Stimulated activated CD8-positive, alpha-beta memory T cell treated with anti-CD3 and anti-CD28 coated beads, Interleukin-4, amount 100 ng/mL, for 4 hours (primary cell): ENCODE results near the gene SELE.
"Not testable (repeated sequence)": the region's sequence is repeated elsewhere in the genome, so short reads cannot be mapped to it uniquely, and the experiment has no call there.

Source experiments
- DNase-seq, 2 donors: peaks; one replicate each; pipeline ENCODE4 v3.0.0-alpha.2; 2020; ENCODE audit warnings: low read depth in 2 of 2, low spot score in 1 of 2

Gene SELE

DNA sequence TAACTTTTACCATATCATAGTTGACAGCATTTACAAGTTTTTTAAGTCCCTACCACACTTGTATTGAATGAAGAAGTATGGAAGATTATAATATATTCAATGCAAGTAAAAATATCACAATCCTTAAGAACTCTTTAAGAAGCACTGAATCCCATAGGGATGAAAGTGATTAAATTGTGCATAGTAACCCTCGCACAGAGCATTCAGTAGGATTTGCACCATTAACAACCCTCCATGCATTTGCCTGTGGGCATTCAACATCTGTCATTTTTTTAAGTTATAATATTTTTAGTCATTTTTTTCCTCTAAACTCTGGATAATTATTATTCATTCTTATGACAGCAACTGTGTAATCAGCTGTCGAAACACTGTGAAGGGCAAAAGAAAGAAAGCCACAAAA lies 10.1 kb downstream of the SELE start:
- no peak for DNase-seq

DNA sequence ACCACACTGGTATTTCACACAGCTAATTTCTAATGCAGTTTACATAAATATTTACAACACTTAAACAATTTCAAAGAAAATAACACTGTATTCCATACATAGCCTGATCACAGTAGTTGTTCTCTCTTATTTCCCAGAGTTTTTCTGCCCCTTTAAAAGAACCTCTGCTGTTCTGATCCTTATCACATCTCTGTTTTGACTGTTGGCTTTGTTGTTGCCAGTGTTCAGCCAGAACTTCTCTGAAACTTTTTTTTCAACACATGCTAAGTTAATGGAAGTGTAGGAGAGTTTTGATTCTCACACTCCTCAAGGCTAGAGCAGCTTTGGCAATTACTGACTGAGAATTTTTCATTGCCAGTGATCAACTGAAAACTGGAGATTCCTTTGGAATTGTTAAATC lies 11.1 kb downstream of the SELE start:
- no peak for DNase-seq

DNA sequence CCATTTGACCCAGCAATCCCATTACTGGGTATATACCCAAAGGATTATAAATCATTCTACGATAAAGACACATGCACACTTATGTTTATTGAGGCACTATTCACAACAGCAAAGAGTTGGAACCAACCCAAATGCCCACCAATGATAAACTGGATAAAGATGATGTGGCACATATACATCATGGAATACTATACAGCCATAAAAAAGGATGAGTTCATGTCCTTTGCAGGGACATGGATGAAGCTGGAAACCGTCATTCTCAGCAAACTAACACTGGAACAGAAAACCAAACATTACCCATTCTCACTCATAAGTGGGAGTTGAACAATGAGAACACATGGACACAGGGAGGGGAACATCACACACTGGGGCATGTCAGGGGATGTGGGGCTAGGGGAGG lies 18.8 kb downstream of the SELE start:
- DNase-seq: not testable (repeated sequence)

DNA sequence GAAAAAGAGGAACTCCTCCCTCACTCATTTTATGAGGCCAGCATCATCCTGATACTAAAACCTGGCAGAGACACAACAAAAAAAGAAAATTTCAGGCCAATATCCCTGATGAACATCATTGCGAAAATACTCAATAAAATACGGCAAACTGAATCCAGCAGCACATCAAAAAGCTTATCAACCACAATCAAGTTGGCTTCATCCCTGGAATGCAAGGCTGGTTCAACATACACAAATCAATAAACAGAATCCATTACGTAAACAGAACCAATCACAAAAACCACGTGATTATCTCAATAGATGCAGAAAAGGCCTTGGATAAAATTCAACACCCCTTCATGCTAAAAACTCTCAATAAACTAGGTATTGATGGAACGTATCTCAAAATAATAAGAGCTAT lies 20.8 kb downstream of the SELE start:
- not testable (repeated sequence) for DNase-seq

GRCh38 chr1:169712309-169712631 lies 21.6 kb downstream of the SELE start:
- DNase-seq: no peak

GRCh38 chr1:169711469-169712308 lies 22.2 kb downstream of the SELE start, which contains the start of gene SELL:
SELL (minus strand) TSS chr1:169711620; CDS start chr1:169711498, 122 bp downstream.
- DNase-seq: peak in 1 of 2 donors; percentile 46

DNA sequence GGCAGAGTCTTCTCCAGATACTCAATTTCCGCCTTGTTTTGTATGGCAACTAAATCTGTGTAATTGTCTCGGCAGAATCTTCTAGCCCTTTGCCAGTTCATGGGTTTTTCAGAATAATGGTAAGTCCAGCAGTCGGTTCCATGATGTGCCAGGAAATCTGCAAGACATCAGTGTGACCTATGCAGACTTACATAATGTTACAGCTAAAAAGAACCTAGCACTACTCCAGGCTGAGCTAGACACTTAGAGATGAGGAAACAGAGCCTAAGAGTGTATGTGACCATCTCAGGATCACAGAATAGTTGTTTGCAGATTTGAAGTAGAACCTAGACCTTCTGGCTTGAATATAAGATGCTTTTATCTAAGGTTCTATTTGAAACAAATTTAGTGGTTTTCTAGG lies 25.2 kb downstream of the SELE start:
- no peak for DNase-seq

DNA sequence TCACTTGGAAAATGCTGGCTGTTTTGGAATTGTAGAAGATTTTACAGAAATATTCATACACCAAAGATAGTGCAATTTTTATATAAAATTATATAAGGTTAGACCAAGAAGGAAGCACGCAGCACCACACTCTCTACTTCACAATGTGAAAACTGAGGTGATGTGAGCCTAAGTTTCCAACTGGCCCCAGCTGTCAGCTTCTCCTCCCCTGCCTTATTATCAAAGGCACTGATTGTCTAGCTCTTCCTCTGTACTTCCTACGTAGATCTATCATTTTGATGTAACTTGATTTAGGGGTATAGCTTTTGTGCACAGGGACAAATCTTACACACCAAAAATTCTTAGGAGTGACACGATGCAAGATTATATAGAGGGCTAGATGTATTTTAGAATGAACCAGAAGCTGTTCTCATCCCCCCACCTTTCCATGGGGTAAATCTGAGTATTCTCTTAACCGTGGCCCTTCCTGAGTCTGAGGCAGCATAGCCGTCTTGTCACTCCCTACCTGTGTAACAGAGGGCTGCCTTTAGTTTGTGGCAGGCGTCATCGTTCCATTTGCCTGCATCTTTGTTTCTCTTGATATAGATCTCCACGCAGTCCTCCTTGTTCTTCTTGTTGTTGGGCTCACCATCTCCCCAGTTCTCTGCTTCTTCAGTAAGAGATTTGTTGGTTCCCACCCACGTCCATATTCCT lies 25.8 kb downstream of the SELE start:
- DNase-seq: no peak

DNA sequence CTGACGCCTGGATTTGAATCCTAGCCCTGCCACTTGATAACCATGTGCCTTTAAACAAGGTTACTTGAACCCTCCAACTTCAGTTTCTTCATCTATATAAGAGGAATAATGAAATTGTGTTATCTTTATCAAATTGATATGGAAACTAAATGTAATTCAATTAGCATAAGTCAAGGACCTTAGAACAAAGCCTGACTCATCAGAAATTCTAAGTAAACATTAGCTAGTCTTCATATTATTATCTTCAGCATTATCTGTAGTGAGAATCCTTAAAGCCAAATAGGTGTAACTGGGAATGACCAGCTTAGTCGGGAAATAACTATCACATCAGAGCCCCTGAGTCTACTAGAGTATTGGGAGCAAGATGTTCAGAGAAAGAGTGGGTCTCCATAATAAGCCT lies 29.1 kb downstream of the SELE start:
- DNase-seq: no peak

DNA sequence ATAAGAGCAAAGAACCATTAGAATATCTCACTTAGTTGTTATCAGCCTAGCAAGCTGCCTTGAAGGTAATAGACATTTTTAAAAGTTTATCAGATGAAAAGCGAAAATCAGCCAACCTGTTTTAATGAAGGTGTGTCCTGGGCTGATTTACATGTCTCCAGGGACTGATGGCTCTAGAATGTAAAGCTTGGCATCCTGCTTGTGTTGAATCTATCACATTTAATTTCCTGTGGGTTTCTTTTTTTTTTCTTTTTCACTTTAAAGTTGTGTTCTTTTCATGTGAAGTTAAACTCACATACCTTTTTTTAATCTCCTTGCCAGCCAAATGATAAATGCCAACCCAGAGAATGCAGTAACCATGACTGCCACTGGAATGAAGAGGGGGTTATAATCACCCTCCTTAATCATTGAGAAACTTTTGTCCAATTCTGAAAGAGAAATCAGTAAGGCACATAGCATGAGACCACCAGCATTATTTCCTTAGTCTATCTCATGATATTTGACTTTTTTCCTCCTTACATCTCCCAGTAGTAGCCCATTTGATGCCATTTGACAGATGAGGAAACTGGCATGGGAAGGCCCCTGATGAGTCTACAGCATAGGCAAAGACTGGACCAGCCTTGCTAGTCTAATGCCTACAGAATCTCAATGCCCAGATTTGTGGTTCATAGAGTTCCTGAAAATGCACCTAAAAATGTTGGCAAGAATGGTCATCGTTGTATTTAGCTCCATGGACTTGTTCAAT lies 32.4 kb downstream of the SELE start:
- no peak for DNase-seq

- no peak for DNase-seq
Observed at GRCh38 chr1:169699707-169700106, 34.2 kb downstream of the SELE start.

GRCh38 chr1:169698976-169699375 lies 34.9 kb downstream of the SELE start:
- DNase-seq: no peak

- DNase-seq: no peak
Observed at GRCh38 chr1:169697755-169698154, 36.1 kb downstream of the SELE start.

DNA sequence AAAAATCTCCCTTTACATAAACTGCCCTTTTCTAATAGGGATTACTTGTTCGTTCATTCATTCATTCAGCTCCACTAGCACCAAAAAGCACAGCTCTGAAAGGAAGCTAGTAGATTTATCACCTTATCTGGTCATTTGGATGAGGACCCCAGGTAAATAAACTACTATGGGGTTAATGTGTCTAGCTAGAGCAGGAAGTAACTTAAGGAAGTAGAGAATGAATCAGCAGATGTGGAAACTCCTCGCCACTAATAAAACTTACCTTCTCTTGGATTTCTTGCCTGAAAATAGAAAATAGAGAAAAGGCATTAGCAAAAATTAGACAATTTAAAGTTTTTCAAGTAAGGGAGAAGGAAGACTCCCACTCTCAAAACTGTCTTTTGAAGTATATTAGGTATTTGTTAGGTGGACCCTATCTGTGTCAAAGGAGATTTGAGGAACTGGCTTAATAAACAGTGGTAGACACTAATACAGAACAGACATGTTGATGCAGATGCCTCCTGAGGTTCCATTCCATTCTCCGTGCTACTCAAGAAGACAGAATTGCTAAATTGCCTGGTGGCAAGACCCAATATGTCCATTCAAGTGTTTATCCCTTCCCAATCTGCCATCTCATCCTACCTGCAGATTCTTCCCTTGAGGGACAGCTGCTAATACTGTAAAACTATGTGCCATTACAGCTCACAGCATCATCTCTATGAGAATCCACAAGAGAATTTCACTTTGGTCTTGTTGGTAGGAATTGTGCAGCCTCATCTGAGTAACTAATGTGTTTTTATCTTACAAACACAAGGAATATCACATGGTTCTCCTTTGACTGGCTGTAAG lies 37.4 kb downstream of the SELE start:
- DNase-seq: no peak

GRCh38 chr1:169694304-169695075 lies 39.4 kb downstream of the SELE start:
- no peak for DNase-seq

- no peak for DNase-seq
Observed at GRCh38 chr1:169692756-169693460, 41.0 kb downstream of the SELE start.

DNA sequence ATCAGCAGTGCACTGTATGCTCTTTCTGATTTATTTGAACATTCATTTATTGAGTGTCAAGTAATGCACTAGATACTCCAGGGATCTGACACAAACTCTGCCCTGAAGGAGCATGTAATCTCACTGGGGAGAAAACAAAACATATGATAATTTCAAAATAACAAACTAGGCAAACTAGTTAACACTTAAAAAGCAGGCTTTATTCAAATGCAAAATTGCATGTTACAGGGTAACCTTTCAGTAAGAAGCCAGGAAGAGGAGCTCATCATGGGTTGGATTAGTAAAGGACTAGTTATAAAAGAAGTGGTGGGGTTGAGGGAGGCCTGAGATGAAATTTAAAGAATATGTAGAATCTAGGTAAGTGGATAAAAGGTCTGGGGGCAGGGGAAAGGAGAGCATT lies 43.4 kb downstream of the SELE start:
- DNase-seq: no peak

DNA sequence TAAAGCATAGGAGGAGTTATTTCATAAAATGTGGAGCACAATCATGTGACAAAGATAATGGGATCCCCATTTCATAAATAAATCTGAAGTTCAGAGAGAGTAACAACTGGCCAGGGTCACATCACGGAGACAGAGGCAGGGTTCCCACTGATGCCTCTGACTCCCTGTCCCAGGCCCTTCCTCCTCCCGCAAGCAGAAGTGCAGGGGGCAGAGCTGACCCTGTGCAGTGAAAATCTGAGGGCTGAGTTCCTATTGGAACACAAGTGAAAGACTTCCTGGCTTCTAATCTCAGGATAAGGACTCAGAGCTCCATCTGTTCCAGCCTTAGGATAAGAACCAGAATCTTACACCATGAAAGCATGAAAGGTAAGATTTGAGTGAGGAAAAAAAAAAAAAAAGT lies 44.5 kb downstream of the SELE start:
- DNase-seq: no peak

- DNase-seq: not testable (repeated sequence)
Observed at GRCh38 chr1:169688377-169688776, 45.5 kb downstream of the SELE start.

DNA sequence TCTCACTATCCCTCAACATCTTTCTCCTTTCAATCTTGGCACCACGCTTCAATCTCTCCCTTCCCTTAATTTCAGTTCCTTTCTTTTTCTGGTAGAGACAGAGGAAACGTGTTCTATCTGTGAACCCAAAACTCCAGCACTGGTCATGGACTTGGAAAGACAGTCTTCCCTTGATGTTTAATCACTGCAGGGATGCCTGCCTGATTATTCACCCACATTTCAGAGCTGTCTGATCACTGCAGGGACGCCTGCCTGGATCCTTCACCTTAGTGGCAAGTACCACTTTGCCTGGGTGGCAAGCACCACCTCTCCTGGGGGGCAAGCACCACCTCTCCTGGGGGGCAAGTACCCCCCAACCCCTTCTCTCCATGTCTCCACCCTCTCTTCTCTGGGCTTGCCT lies 50.2 kb downstream of the SELE start:
- no peak for DNase-seq
